H9 (cell line): Measurements from ENCODE around the gene MICOS13. TPM values are rescaled to one million over a fixed set of nuclear protein-coding genes. Genes with fewer than 3 reads are reported as not detected.

Source experiments
- DNase-seq: peaks from one replicate; pipeline ENCODE4 v3.0.0-alpha.2; 2017
- H2AFZ ChIP-seq: one replicate; pipeline ENCODE4 v1.6.1; 2013; ENCODE audit warnings: mild to moderate bottlenecking, low read length, control low read depth, moderate library complexity
- H2AK5ac ChIP-seq: 2 replicates; pipeline ENCODE4 v1.6.1; 2013; ENCODE audit warnings: low read length, control low read depth, mixed read lengths; ENCODE audit not compliant: insufficient read length
- H2BK120ac ChIP-seq: one replicate; pipeline ENCODE4 v1.6.1; 2013; ENCODE audit warnings: low read depth, mild to moderate bottlenecking, low read length, control low read depth, inconsistent platforms; ENCODE audit not compliant: poor library complexity, severe bottlenecking
- H2BK12ac ChIP-seq: 2 replicates; pipeline ENCODE4 v1.6.1; 2013; ENCODE audit warnings: low read length, control low read depth, mixed read lengths, low read depth; ENCODE audit not compliant: insufficient read length
- H2BK15ac ChIP-seq: 2 replicates; pipeline ENCODE4 v1.6.1; 2013; ENCODE audit warnings: low read depth, low read length, control low read depth
- H2BK20ac ChIP-seq: one replicate; pipeline ENCODE4 v1.6.1; 2013; ENCODE audit warnings: low read depth, mild to moderate bottlenecking, low read length, control low read depth, inconsistent platforms; ENCODE audit not compliant: poor library complexity, severe bottlenecking
- H2BK5ac ChIP-seq: 2 replicates; pipeline ENCODE4 v1.6.1; 2013; ENCODE audit warnings: low read length, control low read depth, mixed read lengths; ENCODE audit not compliant: insufficient read length
- H3K14ac ChIP-seq: 2 replicates; pipeline ENCODE4 v1.6.1; 2013; ENCODE audit warnings: low read length, control low read depth; ENCODE audit not compliant: insufficient read depth
- H3K18ac ChIP-seq: 2 replicates; pipeline ENCODE4 v1.6.1; 2013; ENCODE audit warnings: low read depth, mild to moderate bottlenecking, mixed read lengths, low read length, control low read depth; ENCODE audit not compliant: insufficient read length
- H3K23ac ChIP-seq: 2 replicates; pipeline ENCODE4 v1.6.1; 2013; ENCODE audit warnings: low read length, control low read depth, mixed read lengths, low read depth; ENCODE audit not compliant: insufficient read length
- H3K23me2 ChIP-seq: 2 replicates; pipeline ENCODE4 v1.6.1; 2013; ENCODE audit warnings: low read depth, mild to moderate bottlenecking, mixed read lengths, low read length, control low read depth; ENCODE audit not compliant: insufficient read length, poor library complexity, severe bottlenecking
- H3K27ac ChIP-seq: 2 replicates; pipeline ENCODE4 v1.5.1; 2013; ENCODE audit warnings: low read length, control low read depth, mixed read lengths, low read depth; ENCODE audit not compliant: insufficient read length
- H3K27me3 ChIP-seq: 2 replicates; pipeline ENCODE4 v1.6.1; 2013; ENCODE audit warnings: low read length, control low read depth, inconsistent platforms; ENCODE audit not compliant: insufficient read depth
- H3K4ac ChIP-seq: 2 replicates; pipeline ENCODE4 v1.6.1; 2013; ENCODE audit warnings: low read depth, mild to moderate bottlenecking, control low read depth, inconsistent platforms, low read length, moderate library complexity
- H3K4me1 ChIP-seq: 2 replicates; pipeline ENCODE4 v1.6.1; 2013; ENCODE audit warnings: low read length, control low read depth, inconsistent platforms; ENCODE audit not compliant: insufficient read depth
- H3K4me2 ChIP-seq: 2 replicates; pipeline ENCODE4 v1.6.1; 2013; ENCODE audit warnings: low read length, control low read depth, mixed read lengths; ENCODE audit not compliant: insufficient read length, insufficient read depth
- H3K56ac ChIP-seq: 2 replicates; pipeline ENCODE4 v1.6.1; 2013; ENCODE audit warnings: low read depth, mild to moderate bottlenecking, mixed read lengths, low read length, control low read depth; ENCODE audit not compliant: insufficient read length
- H3K79me1 ChIP-seq: 2 replicates; pipeline ENCODE4 v1.6.1; 2013; ENCODE audit warnings: low read depth, mild to moderate bottlenecking, moderate library complexity, low read length, control low read depth, inconsistent platforms; ENCODE audit not compliant: insufficient read depth, poor library complexity, severe bottlenecking
- H3K79me2 ChIP-seq: 2 replicates; pipeline ENCODE4 v1.6.1; 2013; ENCODE audit warnings: low read length, control low read depth, inconsistent platforms; ENCODE audit not compliant: insufficient read depth
- H3K9ac ChIP-seq: 2 replicates; pipeline ENCODE4 v1.6.1; 2013; ENCODE audit warnings: low read length, control low read depth, mixed read lengths; ENCODE audit not compliant: insufficient read length; ENCODE audit errors: extremely low read depth
- H3K9me3 ChIP-seq: one replicate; pipeline ENCODE4 v1.6.1; 2013; ENCODE audit warnings: low read depth, low read length, inconsistent platforms; ENCODE audit not compliant: control insufficient read depth
- H3T11ph ChIP-seq: one replicate; pipeline ENCODE4 v1.6.1; 2013; ENCODE audit warnings: mild to moderate bottlenecking, low read length, control low read depth, inconsistent platforms
- H4K20me1 ChIP-seq: one replicate; pipeline ENCODE4 v1.6.1; 2013; ENCODE audit not compliant: control insufficient read depth, insufficient read length, insufficient read depth
- H4K5ac ChIP-seq: 2 replicates; pipeline ENCODE4 v1.6.1; 2013; ENCODE audit warnings: low read depth, mild to moderate bottlenecking, mixed read lengths, low read length, control low read depth; ENCODE audit not compliant: insufficient read length
- H4K8ac ChIP-seq: replicated peaks from 2 replicates; pipeline ENCODE4 v1.6.1; 2013; ENCODE audit warnings: low read length, control low read depth, mixed read lengths, low read depth; ENCODE audit not compliant: insufficient read length
- H4K91ac ChIP-seq: 2 replicates; pipeline ENCODE4 v1.6.1; 2013; ENCODE audit warnings: low read depth, mild to moderate bottlenecking, moderate library complexity, mixed read lengths, low read length, control low read depth; ENCODE audit not compliant: insufficient read length
- H3K27ac Mint-ChIP-seq, 3 experiments: 2 replicates in 2 of 3; 3 replicates in 1 of 3; pipeline ENCODE4 v1.8.0; 2020 to 2021; ENCODE audit warnings: mixed read lengths in 3 of 3, mild to moderate bottlenecking in 1 of 3, moderate library complexity in 1 of 3
- H3K27me3 Mint-ChIP-seq: 2 replicates; pipeline ENCODE4 v1.8.0; 2021; ENCODE audit warnings: low read depth, mild to moderate bottlenecking, moderate library complexity, mixed read lengths
- H3K36me3 Mint-ChIP-seq, 3 experiments: 2 replicates in 2 of 3; 3 replicates in 1 of 3; pipeline ENCODE4 v1.8.0; 2020 to 2021; ENCODE audit warnings: low read depth in 3 of 3, mixed read lengths in 3 of 3; ENCODE audit not compliant: insufficient read depth in 1 of 3
- H3K4me1 Mint-ChIP-seq, 2 experiments: 2 replicates each; pipeline ENCODE4 v1.8.0; 2020; ENCODE audit warnings: mixed read lengths in 2 of 2
- H3K4me3 Mint-ChIP-seq, 2 experiments: 2 replicates in 1 of 2; 3 replicates in 1 of 2; pipeline ENCODE4 v1.8.0; 2020 to 2021; ENCODE audit warnings: mild to moderate bottlenecking in 2 of 2, mixed read lengths in 2 of 2, moderate library complexity in 1 of 2
- H3K9me3 Mint-ChIP-seq, 2 experiments: 2 replicates in 1 of 2; 3 replicates in 1 of 2; pipeline ENCODE4 v1.8.0; 2020; ENCODE audit warnings: mild to moderate bottlenecking in 2 of 2, mixed read lengths in 2 of 2, moderate library complexity in 1 of 2
- WGBS: extraction: QIAGEN DNeasy Blood & Tissue Kit; methylation state at CpG from one replicate; pipeline ENCODE4 v1.1.7; 2013; ENCODE audit warnings: missing lambda C conversion rate, low lambda C conversion rate, mixed read lengths; ENCODE audit not compliant: insufficient read length; ENCODE audit errors: extremely low coverage; 5-methylcytosine and 5-hydroxymethylcytosine counted together
- total RNA-seq: library from RNA; stranded (reverse); gene quantifications from 2 replicates; pipeline ENCODE4 v1.2.1, GENCODE V29; 2021
- TF ChIP-seq, protein P1 (sequence below): fragments of 200-600 bp; sonication (generic); conservative IDR thresholded peaks from 3 replicates; pipeline ENCODE4 v1.8.0; 2021; ENCODE audit warnings: antibody characterized with exemption, mild to moderate bottlenecking

MICOS13 gene
- total RNA-seq, 1 experiment from 2014 or later = 23.8 TPM

DNA sequence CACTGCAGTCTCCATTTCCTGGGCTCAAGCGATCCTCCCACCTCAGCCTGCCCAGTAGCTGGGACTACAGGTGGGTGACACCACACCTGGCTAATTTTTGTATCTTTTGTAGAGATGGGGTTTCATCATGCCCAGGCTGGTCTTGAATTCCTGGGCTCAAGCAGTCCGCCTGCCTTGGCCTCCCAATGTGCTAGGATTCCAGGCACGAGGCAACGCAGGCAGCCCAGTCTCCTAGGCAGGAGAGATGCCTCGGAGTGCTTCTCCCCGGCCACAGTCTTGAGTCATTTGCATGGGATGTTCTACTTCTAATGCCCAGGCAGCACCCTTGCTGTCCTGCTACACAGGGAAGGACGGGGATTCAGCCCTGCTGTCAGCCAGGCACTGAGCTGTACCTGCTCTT, 8.7 kb downstream of the MICOS13 start:
- no peak overlapping the region for H3K56ac ChIP-seq
- no peak overlapping the region for H3K4me3 Mint-ChIP-seq
- no peak overlapping the region for H2AK5ac ChIP-seq
- no peaks in the 10 kb centered on the region for H3K4me1 ChIP-seq
- no peak overlapping the region for H4K91ac ChIP-seq
- H3K9me3 ChIP-seq = no peaks in the 10 kb centered on the region
- no peak overlapping the region for H3K4me2 ChIP-seq
- DNase-seq = no peak
- TF ChIP-seq, protein P1, sequence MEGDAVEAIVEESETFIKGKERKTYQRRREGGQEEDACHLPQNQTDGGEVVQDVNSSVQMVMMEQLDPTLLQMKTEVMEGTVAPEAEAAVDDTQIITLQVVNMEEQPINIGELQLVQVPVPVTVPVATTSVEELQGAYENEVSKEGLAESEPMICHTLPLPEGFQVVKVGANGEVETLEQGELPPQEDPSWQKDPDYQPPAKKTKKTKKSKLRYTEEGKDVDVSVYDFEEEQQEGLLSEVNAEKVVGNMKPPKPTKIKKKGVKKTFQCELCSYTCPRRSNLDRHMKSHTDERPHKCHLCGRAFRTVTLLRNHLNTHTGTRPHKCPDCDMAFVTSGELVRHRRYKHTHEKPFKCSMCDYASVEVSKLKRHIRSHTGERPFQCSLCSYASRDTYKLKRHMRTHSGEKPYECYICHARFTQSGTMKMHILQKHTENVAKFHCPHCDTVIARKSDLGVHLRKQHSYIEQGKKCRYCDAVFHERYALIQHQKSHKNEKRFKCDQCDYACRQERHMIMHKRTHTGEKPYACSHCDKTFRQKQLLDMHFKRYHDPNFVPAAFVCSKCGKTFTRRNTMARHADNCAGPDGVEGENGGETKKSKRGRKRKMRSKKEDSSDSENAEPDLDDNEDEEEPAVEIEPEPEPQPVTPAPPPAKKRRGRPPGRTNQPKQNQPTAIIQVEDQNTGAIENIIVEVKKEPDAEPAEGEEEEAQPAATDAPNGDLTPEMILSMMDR = no peak
- no peak overlapping the region for H2BK12ac ChIP-seq
- H3K18ac ChIP-seq = no peak overlapping the region
- H2AFZ ChIP-seq = no peak overlapping the region
- no peak overlapping the region for H3K23ac ChIP-seq
- peaks cover 8 to 20% of the 10 kb centered on the region in 2 experiments for H3K4me1 Mint-ChIP-seq
- no peaks in the 10 kb centered on the region for H3K9me3 Mint-ChIP-seq
- H3K27me3 ChIP-seq = no peaks in the 10 kb centered on the region
- no peaks in the 10 kb centered on the region for H3K79me2 ChIP-seq
- no peaks in the 10 kb centered on the region; the same call in 1 of the 2 replicates for H3K27me3 Mint-ChIP-seq
- no peak overlapping the region for H3K14ac ChIP-seq
- H3K27ac Mint-ChIP-seq = no peak overlapping the region
- no peak overlapping the region for H3K27ac ChIP-seq
- H4K20me1 ChIP-seq = no peaks in the 10 kb centered on the region
- no peak overlapping the region for H4K5ac ChIP-seq
- no CpG with 5 or more reads among the region's 7 CpGs for WGBS
- H3K36me3 Mint-ChIP-seq = peaks cover 21 to 57% (median 42%) of the 10 kb centered on the region in 3 experiments; a peak in 6 of 7 replicates
- no peak overlapping the region for H3K4ac ChIP-seq
- no peaks in the 10 kb centered on the region for H3K23me2 ChIP-seq
- H2BK120ac ChIP-seq = no peak overlapping the region
- no peak overlapping the region for H4K8ac ChIP-seq
- H2BK15ac ChIP-seq = no peak overlapping the region
- H2BK20ac ChIP-seq = no peak overlapping the region
- no peak overlapping the region for H2BK5ac ChIP-seq
- H3T11ph ChIP-seq = no peak overlapping the region
- H3K79me1 ChIP-seq = no peaks in the 10 kb centered on the region
- H3K9ac ChIP-seq = no peak overlapping the region
